DMS79 (cell line): Measurements from ENCODE around the gene NDRG2.
"Not testable (repeated sequence)": the region's sequence is repeated elsewhere in the genome, so short reads cannot be mapped to it uniquely, and the experiment has no call there.

Experiments
- DNase-seq: peaks from one replicate; lab custom pipeline; 2025; lab: John Stamatoyannopoulos, UW

Gene NDRG2

GRCh38 chr14:21055432-21056117 lies 30.7 kb upstream of the NDRG2 start:
- no peak for DNase-seq

DNA sequence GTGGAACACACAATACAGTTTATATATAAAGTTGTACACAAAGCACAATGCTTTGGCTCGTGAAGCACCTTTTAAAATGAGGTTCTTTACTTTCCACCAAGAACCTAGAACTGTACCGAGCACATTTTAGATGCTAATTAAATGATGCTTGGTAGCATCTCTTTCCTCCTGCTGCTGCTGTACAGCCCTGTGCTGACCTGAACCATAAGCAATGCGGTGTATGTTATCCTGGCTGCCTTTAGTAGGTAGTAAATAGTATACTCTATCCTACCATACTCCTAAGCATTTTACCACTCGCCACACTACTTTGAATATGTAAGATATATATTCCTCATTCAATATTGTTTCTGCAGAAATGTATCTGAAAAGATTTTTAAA lies 29.9 kb upstream of the NDRG2 start:
- DNase-seq: no peak

GRCh38 chr14:21054123-21054767 lies 29.4 kb upstream of the NDRG2 start:
- DNase-seq: no peak

DNA sequence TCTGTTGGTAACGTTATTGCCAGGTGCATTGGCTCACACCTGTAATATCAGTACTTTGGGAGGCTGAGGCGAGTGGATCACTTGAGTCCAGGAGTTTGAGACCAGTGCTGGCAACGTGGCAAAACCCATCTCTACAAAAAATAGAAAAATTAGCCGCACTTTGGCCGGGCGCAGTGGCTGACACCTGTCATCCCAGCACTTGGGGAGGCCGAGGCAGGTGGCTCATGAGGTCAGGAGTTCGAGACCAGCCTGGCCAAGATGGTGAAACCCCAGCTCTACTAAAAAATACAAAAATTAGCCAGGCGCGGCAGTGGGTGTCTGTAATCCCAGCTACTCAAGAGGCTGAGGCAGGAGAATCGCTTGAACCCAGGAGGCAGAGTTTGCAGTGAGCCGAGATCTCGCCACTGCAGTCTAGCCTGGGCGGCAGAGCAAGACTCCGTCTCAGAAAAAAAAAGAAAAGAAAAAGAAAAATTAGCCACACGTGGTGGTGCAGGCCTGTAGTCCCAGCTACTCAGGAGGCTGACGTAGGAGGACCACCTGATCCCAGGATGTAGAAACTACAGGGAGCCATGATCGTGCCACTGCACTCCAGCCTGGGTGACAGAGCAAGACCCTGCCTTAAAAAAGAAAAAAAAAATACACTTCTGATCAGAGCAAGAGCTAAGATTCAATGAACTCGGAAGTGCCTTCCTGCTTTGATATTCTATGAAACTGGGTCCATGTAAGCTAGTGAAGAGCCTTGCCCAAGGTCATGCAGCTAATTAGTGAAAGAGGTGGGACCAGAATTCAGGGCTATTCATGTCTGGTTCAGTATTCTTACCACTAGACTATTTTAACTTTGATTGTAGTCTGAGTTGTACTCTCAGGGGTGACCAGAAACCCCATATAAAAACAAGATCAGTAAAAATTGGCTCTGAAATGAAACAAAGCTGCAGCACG lies 28.6 kb upstream of the NDRG2 start:
- DNase-seq: no peak

DNA sequence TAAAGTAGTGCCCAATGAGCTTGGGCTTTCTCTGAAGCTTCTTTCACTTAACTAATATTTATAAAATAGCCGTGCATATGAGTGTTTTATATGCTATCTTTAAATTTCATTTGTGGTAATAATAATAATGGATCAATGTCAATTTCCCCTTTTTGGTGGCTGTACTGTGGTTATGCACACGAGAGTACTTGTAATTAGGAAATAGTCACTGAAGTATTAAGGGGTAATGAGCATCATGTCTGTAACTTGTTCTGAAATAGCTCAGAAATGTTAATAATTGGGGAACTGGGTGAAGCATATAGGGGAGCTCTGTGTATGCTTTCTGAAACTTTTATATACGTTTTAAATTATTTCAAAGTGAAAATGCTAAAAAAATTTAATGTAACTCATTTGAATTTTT lies 25.7 kb upstream of the NDRG2 start:
- no peak for DNase-seq

- DNase-seq: no peak
Observed at GRCh38 chr14:21049271-21049673, 24.4 kb upstream of the NDRG2 start.

- no peak for DNase-seq
Observed at GRCh38 chr14:21048638-21049037, 23.8 kb upstream of the NDRG2 start.

DNA sequence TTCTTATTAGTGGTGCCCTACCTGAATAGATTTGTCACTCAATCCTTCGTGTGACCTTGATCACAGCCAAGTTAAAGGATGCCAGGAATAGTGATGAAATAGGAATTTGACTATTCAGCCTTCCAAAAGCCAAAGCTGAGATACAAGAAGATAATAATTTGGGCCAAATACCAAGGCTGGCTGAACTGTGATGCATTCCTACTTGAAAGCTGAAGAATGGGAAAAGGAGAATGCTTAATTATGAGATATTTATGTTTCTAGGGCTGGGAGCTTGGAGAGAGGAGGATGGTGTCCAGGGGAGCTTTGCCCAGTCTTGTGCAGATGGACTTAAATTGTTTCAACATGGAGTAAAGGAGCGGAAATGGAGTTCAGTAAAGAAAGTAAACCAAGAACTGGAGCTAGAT lies 22.5 kb upstream of the NDRG2 start:
- DNase-seq: no peak

- peak; percentile 60 for DNase-seq
Observed at GRCh38 chr14:21043974-21044618, 19.2 kb upstream of the NDRG2 start.

DNA sequence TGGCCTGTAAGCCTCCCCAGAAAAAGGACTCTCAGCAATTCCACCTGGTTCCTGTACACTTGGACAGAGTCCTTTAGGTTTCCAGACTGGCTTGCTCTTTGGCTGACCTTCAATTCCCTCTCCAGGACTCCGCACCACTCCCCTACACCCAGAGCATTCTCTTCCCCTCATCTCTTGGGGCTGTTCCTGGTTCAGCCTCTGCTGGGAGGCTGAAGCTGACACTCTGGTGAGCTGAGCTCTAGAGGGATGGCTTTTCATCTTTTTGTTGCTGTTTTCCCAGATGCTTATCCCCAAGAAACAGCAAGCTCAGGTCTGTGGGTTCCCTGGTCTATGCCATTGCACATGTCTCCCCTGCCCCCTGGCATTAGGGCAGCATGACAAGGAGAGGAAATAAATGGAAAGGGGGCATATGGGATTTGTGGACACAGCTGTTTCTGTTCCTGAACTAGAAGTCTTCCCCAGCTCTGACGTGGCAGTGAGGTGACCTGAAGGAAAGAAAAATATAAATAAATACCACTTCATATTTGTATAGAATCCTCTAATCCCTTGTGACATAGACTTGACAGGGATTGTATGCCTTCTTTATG lies 18.6 kb upstream of the NDRG2 start:
- DNase-seq: no peak

GRCh38 chr14:21042918-21043317 lies 18.1 kb upstream of the NDRG2 start:
- DNase-seq: no peak

- no peak for DNase-seq
Observed at GRCh38 chr14:21041676-21042433, 17.0 kb upstream of the NDRG2 start, which contains the start of gene RNASE7. RNASE7 (plus strand) TSS chr14:21042362; CDS start chr14:21042993, 631 bp downstream.

- DNase-seq: not testable (repeated sequence)
Observed at GRCh38 chr14:21040941-21041340, 16.1 kb upstream of the NDRG2 start.

DNA sequence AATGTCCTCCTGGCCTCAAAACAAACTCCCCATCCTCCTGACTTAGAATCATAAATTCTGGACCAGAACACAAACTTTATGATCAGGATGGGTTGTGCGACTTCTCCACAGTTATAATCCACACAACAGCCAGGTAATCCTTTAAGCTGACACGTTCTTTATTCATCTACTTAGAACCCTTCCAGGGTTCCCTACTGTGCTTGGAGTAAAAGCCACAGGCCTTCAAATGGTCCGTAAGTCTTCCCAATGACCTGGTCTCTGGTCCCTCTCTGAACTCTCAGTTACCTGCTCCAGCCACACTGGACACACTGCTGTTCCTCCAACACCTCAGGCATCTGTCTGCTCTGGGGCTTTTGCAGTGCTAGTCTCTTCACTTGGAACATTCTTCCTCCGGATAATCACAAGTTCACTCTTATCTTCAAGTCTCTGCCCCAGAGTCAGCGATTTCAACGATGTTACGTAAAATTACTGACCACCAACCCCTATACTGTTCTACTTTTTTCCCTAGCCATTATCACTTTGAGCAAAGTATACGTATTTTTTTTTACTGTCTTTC lies 15.6 kb upstream of the NDRG2 start:
- DNase-seq: no peak

DNA sequence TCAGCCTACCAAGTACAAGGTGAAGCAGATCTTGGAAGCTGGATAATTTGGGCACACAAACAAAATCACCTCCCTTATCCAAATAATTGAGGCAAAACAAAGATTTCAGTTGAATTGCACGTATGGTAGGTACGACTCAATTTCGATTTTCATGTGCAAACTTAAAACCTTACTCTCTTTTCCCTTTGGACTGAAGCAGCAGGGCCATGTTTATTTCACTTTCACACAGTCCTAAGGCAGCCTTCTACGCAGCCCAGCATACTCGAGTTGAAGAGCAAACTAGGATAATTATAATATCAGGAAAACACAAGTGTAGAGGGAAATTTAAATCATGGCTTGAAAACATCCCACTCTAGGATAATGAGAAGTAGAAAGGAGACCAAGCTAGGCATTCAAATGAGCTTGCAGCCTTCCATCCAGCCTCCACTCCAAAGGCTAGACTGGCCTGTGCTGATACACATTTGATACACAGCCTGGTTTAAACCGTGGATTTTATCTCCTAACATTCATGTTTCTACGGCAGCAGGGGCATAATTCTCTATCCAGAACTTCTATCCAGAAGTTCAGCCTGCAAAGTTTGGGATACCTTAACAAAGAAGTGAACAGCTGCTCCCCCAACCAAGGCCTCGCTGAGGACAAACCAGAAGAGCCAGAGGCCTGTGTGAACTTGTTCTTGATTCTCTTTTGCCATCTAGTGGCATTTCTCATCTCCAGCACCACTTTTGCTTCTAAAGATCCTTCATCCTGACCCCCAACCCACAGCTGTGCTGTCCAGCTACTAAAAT lies 14.9 kb upstream of the NDRG2 start:
- peak; percentile 9 for DNase-seq

GRCh38 chr14:21038441-21039422 lies 13.9 kb upstream of the NDRG2 start:
- DNase-seq: no peak

GRCh38 chr14:21037156-21037555 lies 12.3 kb upstream of the NDRG2 start:
- no peak for DNase-seq

DNA sequence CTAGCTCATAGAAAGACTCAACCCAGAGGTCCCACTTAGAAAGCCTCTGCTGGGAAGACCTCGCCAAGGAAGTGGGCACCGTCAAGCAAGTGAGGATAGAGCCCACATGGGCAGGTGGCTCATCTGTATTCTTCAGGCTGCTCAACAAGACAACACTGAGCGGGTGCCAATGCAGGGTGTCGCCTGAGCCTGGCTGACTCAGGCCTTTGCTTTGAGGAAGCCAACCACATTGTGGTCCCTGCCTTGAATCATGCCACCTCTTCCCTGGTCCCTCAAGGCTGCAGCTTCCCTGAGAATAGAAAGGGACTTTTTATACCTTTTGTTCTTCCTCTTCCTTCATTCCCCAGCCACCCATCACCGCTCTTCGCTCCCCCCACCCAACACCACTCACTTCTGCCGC lies 11.9 kb upstream of the NDRG2 start:
- no peak for DNase-seq

- no peak for DNase-seq
Observed at GRCh38 chr14:21034707-21035106, 9.8 kb upstream of the NDRG2 start, which contains the start of gene RNASE13. RNASE13 (minus strand) TSS chr14:21034807; CDS start chr14:21034288, 519 bp downstream.
